DND-41 (cell line): Measurements from ENCODE around the gene HES3.

Source experiments
- ATAC-seq: fragments of 200-7000 bp; cut with Tn5 transposase; 3 replicates; pipeline ENCODE4 v1.9.1; 2021; ENCODE audit warnings: low read depth; ENCODE audit not compliant: insufficient read depth
- DNase-seq: peaks from one replicate; pipeline ENCODE4 v3.0.0-alpha.2; 2020
- H2AFZ ChIP-seq: 2 replicates; pipeline ENCODE4 v1.6.0; 2012; ENCODE audit warnings: low read depth, low read length
- H3K27ac ChIP-seq: 2 replicates; pipeline ENCODE4 v1.5.1; 2012; ENCODE audit warnings: low read length, inconsistent platforms
- H3K27me3 ChIP-seq: fragments of 200-600 bp; sonication (generic); 2 replicates; pipeline ENCODE4 v1.6.0; 2012; ENCODE audit warnings: low read length, mild to moderate bottlenecking, inconsistent platforms; ENCODE audit not compliant: insufficient read depth, poor library complexity
- H3K36me3 ChIP-seq: 2 replicates; pipeline ENCODE4 v1.5.1; 2012; ENCODE audit warnings: low read length, inconsistent platforms; ENCODE audit not compliant: insufficient read depth
- H3K4me1 ChIP-seq: 2 replicates; pipeline ENCODE4 v1.5.1; 2012; ENCODE audit warnings: mild to moderate bottlenecking, low read length; ENCODE audit not compliant: insufficient read depth
- H3K4me2 ChIP-seq: 2 replicates; pipeline ENCODE4 v1.6.0; 2012; ENCODE audit warnings: mild to moderate bottlenecking, moderate library complexity, low read length, inconsistent platforms; ENCODE audit not compliant: insufficient read depth
- H3K4me3 ChIP-seq, 2 experiments: fragments of 200-600 bp in 1 of 2; shearing (Covaris generic) in 1 of 2; 2 replicates each; pipeline ENCODE4 v1.5.1; 2012 to 2016; ENCODE audit warnings: inconsistent platforms in 2 of 2, low read length in 2 of 2, mild to moderate bottlenecking in 2 of 2, low read depth in 1 of 2, moderate library complexity in 1 of 2
- H3K79me2 ChIP-seq: 2 replicates; pipeline ENCODE4 v1.6.0; 2012; ENCODE audit warnings: low read length, inconsistent platforms; ENCODE audit not compliant: insufficient read depth
- H3K9ac ChIP-seq: 2 replicates; pipeline ENCODE4 v1.6.0; 2012; ENCODE audit warnings: low read depth, mild to moderate bottlenecking, inconsistent platforms, low read length, moderate library complexity
- H3K9me3 ChIP-seq: 2 replicates; pipeline ENCODE4 v1.5.1; 2012; ENCODE audit warnings: low read length, moderate library complexity, mild to moderate bottlenecking, inconsistent platforms; ENCODE audit not compliant: insufficient read depth, severe bottlenecking
- H4K20me1 ChIP-seq: 2 replicates; pipeline ENCODE4 v1.6.0; 2012; ENCODE audit warnings: low read length; ENCODE audit not compliant: insufficient read depth
- EZH2 ChIP-seq: IDR thresholded peaks from 3 replicates; pipeline ENCODE4 v1.6.1; 2012; ENCODE audit warnings: borderline replicate concordance, low read depth, mild to moderate bottlenecking, moderate library complexity, low read length, inconsistent platforms; ENCODE audit not compliant: severe bottlenecking
- TF ChIP-seq, protein P1 (sequence below): IDR thresholded peaks from 2 replicates; pipeline ENCODE4 v1.5.1; 2012; ENCODE audit warnings: borderline replicate concordance, low read length, moderate library complexity, mild to moderate bottlenecking; ENCODE audit not compliant: poor library complexity, severe bottlenecking; ENCODE audit errors: extremely low read depth

HES3 gene

GRCh38 chr1:6279613-6280383 lies 35.8 kb downstream of the HES3 start:
- Histone ChIP-seq H3K36me3 (peaks cover 74% of the 10 kb centered on the region), H3K9ac (no peak overlapping the region), H3K79me2 (no peaks in the 10 kb centered on the region), H3K4me1 (no peaks in the 10 kb centered on the region), H3K4me3 (no peak overlapping the region), H3K27ac (no peak overlapping the region), H3K4me2 (no peak overlapping the region), H4K20me1 (peaks cover 44% of the 10 kb centered on the region), H3K9me3 (no peaks in the 10 kb centered on the region), H3K27me3 (no peaks in the 10 kb centered on the region), H2AFZ (no peak overlapping the region)
- DNase-seq, result no peak
- ATAC-seq, result no peak
- TF ChIP-seq, protein P1, sequence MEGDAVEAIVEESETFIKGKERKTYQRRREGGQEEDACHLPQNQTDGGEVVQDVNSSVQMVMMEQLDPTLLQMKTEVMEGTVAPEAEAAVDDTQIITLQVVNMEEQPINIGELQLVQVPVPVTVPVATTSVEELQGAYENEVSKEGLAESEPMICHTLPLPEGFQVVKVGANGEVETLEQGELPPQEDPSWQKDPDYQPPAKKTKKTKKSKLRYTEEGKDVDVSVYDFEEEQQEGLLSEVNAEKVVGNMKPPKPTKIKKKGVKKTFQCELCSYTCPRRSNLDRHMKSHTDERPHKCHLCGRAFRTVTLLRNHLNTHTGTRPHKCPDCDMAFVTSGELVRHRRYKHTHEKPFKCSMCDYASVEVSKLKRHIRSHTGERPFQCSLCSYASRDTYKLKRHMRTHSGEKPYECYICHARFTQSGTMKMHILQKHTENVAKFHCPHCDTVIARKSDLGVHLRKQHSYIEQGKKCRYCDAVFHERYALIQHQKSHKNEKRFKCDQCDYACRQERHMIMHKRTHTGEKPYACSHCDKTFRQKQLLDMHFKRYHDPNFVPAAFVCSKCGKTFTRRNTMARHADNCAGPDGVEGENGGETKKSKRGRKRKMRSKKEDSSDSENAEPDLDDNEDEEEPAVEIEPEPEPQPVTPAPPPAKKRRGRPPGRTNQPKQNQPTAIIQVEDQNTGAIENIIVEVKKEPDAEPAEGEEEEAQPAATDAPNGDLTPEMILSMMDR, result no peak
- TF ChIP-seq EZH2, result no peak

DNA sequence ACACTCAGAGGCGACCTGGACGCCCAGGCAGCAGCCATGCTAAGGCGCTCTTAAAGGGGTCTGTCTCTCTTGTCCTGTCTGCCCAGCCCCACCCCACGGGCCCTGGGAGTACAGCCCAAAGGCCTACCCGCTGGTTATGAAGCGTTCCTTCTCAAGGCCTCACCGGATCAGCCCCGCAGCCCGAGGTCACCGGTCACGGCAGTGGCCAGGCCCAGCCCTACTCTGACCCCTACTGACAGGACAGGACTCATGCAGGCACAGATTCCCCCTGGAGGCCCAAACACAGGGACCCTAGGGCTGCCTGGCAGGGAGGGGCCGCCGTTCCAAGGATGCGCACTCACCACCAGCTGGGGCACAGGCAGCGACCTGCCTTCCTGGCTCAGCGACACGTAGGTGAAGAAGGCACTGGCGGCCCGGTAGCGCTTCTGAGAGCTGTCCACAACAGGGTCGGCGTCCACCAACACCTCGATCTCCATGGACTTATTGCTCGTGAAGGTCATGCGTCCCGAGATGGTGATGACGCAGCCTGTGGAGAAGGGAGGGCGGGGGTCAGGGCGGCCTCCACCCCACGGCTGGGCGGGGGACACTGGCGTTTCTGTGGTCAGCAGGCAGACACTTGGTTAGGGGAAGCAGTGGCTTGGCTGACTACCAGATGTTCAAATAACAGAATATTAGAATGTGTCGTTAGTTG lies 36.9 kb downstream of the HES3 start:
- Histone ChIP-seq H3K9me3 (no peaks in the 10 kb centered on the region), H3K36me3 (peaks cover 71% of the 10 kb centered on the region), H3K4me3 (no peak overlapping the region), H3K79me2 (no peaks in the 10 kb centered on the region), H4K20me1 (peaks cover 51% of the 10 kb centered on the region), H3K4me1 (no peaks in the 10 kb centered on the region), H3K4me2 (no peak overlapping the region), H2AFZ (no peak overlapping the region), H3K9ac (no peak overlapping the region), H3K27me3 (no peaks in the 10 kb centered on the region), H3K27ac (no peak overlapping the region)
- no peak for DNase-seq
- ATAC-seq, result no peak
- no peak for TF ChIP-seq EZH2
- TF ChIP-seq, protein P1, result peak; percentile 30

GRCh38 chr1:6281511-6282402 lies 37.8 kb downstream of the HES3 start:
- H4K20me1 ChIP-seq, result peaks cover 54% of the 10 kb centered on the region
- ATAC-seq, result no peak
- no peaks in the 10 kb centered on the region for H3K9me3 ChIP-seq
- no peak overlapping the region for H2AFZ ChIP-seq
- H3K4me2 ChIP-seq, result no peak overlapping the region
- no peak overlapping the region for H3K27ac ChIP-seq
- no peaks in the 10 kb centered on the region for H3K4me1 ChIP-seq
- TF ChIP-seq, protein P1, result no peak
- TF ChIP-seq EZH2, result no peak
- no peak overlapping the region for H3K4me3 ChIP-seq
- H3K79me2 ChIP-seq, result no peaks in the 10 kb centered on the region
- DNase-seq, result no peak
- H3K27me3 ChIP-seq, result no peaks in the 10 kb centered on the region
- no peak overlapping the region for H3K9ac ChIP-seq
- H3K36me3 ChIP-seq, result peaks cover 76% of the 10 kb centered on the region
